SHP77 treated with DMSO at 0.1 percent for 48 hours (cell line): ENCODE measurements around the gene MYO9A.
"Not testable (repeated sequence)": the region's sequence is repeated elsewhere in the genome, so short reads cannot be mapped to it uniquely, and the experiment has no call there.

ENCODE experiments used
- DNase-seq: peaks from one replicate; lab custom pipeline; 2025; lab: John Stamatoyannopoulos, UW

Gene MYO9A

DNA sequence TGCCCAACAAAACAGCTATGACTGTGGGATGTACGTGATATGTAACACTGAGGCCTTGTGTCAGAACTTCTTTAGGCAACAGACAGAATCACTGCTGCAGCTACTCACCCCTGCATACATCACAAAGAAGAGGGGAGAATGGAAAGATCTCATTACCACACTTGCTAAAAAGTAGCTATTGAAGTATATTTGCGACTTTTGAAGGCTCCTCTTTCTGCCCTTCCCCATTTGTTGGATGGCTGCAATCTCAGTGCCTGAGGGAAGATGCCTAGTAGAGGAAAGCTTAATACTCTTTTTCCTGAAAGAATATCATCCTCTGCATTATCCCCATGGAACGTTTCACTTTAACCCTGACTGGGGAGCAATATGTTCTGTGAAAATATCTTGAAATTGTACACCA is 22.1 kb upstream of the MYO9A start:
- no peak for DNase-seq

DNA sequence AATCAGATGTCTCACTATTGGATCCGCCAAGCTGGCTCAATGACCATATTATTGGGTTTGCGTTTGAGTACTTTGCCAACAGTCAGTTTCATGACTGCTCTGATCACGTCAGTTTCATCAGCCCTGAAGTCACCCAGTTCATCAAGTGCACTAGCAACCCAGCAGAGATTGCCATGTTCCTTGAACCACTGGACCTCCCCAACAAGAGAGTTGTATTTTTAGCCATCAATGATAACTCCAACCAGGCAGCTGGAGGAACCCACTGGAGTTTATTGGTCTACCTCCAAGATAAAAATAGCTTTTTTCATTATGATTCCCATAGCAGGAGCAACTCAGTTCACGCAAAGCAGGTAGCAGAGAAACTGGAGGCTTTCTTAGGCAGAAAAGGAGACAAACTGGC is 21.7 kb upstream of the MYO9A start:
- no peak for DNase-seq

DNA sequence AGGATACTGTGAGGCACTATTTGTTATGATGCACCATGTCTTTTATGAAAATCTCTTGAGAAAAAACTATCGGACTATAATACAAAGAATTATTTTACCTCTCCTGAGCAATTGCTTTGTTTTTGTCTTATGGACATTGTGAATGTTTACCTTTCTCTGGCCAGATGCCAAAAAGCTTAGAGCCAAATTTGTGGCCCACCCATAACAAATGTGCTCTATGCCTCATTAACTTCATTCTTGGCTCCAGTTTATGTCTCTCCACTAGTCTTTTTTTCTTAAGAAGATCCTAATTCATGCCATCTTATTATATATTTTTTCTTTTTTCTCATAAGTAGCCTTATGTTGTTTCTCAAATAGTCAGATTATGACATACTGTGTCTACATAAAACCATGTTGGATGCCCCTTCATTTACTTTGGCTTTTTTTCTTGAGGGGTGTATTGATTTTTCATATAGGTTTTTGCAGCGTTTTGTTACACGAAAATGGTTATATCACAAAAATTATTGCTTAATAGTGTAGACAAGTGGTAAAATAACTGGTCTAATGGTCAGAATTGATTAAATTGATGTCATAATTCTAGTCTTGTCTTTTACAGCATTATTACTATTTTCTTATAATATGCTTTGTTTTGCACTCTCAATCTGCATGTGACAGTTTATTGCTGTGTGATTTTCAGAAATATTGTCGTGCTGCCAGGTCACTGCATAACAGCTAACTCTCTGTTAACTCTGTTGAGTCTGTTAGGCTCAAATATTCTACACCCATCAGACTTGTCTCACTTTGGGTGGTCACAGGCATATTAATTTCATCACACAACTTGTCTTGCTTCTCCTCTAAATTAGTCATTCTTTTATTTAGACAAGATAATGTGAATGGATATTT is 18.5 kb upstream of the MYO9A start:
- no peak for DNase-seq

DNA sequence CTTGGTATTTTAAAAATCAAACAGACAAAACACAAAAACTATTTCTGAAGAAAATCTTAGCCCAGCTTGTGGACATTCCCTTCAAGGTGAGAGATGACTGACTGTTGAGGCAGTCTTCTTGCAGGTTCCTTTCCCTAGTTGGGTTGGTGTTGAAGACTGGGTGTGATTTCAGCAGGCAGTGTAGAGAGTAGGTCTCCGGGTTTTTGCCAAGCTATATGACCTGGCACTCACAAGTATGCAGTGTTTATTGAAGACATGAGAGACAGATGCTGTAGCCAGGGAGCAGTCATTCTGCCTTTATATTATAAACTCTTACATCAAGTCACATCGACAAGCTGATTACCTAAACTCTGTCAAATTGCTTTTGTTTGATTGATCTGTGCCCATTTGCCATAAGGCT is 17.8 kb upstream of the MYO9A start:
- no peak for DNase-seq

DNA sequence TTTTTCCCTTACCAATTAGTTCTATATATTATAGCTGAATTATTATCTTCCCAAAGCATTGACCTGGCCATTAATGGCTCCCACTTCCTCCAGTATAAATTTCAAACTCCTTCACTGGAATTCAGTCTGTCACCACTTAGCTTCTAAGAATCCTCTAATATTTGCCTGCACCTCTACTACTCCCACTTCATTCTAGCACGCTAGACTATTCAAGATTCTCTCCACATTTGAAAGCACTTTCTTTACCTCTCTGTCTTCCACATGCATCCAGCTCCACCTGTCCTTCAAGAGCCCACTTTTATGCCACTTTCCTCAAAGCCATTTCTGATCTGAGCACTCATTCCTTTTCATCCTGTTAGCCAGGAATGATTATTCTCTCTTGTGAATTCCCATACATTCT is 15.3 kb upstream of the MYO9A start:
- no peak for DNase-seq

DNA sequence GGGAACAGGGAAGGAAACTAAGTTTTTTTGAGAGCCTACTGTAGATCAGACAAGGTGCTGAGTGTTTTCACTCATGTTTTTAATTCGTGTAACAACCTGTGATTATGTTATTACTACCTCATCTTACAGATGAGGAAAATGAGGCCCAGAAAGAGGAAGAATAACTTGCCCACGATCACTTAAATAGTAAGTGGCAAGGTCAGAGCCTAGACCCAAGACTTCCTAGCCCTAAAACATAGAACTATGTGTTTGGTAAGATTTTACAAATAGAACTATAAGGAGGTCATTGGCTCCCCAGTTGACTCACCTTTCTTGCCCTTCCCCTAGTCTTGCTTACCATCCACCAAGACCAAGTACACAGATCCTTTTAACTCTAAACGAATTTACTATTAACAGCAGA is 14.0 kb upstream of the MYO9A start:
- DNase-seq, result no peak

DNA sequence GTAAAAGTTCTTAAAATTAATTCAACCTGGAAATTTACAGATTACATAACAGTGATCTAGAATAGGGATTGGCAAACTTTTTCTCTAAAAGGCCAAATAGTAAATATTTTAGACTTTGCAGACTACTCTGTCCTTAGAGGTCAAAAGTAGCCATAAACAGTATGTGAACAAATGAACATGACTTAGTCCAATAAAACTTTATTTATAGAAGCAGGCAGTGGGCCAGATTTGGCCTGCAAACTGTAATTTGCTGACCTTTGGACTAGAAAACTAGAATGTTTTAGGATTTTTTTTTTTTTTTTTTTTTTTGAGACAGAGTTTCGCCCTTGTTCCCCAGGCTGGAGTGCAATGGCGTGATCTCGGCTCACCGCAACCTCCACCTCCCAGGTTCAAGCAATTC is 12.3 kb upstream of the MYO9A start:
- DNase-seq, result no peak

DNA sequence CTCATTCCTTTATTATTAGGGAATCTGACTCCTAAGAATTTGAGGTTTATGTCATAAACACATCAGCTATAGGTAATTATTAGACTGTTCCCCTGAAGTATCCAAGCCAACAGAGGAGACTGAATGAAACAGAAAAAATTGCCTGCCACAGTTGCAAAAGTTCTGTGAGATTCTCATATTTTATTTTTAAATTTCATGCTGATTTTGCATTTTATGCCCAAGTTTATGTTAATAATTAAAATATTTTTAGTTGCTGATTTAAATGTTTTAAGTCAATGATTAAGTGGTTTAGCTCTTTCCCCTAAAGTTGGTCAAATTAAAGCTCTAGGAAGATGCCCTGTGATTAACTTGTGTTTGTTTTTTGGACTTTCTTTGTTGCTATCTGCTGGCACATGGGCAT is 10.4 kb upstream of the MYO9A start:
- DNase-seq, result no peak

DNA sequence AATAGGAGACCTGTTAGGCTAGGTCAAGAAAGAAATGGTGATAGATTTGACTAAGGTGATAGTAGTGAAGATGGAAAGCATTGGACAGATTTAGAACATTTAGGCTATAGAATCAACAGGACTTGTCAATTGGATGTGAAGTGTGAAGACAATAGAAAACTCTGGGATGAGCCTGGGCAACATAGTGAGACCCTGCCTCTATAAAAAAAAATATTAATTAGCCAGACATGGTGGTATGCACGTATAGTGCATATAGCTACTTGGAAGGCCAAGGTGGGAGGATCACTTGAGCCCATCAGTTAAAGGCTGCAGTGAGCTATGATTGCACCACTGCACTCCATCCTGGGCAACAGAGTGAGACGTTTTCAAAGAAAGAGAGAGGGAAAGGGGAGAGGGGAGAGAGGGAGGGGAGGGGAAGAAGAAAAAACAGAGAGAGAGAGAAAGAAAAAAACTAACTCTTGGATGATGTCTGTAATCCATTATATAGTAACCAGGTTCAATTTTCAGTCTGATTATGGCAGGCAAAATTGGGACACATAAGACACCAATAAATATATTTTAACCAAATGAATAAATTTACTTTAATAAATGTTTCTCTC is 9.9 kb upstream of the MYO9A start:
- no peak for DNase-seq

DNA sequence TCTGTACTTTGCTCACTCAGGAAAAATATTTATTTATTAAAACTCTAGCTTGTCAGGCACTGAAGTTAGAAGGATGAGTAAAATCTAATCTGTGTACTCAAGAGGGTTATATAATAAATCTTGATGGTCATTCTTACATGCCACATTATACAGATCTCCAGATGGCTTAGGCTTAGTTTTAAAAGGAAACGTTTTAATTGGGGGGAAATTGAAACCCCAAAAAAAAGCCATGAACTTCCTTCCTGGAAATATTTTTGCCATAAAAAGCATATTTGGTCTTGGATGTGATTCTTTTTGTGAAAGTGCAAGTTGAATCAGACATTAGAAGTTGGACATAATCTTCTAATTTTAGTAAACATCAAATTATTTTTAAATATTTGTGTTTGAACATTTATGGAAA is 6.3 kb upstream of the MYO9A start:
- DNase-seq, result no peak

DNA sequence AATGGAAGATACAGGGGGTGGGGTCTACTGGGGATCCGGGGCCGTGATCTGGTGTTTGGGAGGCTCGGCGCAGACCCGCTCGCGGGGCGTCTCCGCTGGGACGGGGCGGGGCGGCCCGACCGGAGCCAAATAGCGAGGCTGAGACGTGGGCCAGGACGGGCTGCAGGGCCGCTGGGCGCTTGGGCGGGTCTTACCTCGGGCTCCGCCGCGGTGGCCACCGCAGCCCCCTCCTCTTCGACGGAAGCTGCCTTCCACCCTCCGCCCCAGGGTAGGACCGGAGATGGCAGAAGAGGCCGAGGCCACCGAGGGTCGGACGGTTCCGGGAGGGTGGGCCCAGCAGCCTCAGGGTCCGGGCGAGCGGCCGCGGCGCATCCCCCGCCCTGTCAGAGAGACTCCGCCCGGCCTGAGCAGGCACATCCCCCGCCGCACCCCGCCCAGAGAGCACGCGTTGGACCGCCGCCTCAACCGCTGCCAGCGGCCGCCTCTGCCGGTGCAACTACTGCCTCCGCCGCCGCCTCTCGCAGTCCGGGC is 399 bp downstream of the MYO9A start:
- no peak for DNase-seq

DNA sequence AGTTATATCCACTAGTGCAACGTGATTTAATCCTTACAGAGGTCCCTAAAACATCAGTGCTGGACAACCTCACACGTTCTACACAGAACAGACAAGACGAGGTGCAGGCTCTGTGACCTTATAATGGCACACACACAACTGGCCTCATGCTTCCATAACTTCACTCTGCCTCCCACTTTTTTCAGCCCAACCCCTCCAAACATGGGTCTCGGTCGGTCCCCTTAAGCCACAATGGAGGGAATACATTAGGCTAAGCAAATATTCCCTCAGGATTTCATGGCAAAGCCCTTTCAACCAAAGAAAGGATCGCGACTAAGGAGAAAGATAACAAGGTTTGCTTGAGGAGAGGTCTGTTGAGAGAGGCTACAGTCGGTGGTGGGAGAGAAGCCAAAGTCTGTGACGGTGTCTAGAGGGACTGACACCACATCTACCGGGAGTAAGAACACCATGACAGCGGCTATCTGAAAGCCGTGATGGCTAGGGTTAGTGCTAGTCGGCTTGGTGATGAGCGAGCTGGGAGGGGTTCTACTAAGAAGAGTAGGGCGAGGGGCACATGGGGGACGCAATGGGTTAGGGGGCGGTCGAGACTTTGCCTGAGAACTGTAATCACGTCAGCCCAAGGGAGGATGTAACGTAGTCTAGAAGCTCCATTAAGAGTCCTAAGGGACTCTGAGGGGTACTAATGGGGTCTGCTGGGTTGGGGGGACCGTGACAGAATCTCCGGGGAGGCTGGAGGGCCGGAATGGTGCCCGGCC is 1.0 kb downstream of the MYO9A start:
- no peak for DNase-seq

DNA sequence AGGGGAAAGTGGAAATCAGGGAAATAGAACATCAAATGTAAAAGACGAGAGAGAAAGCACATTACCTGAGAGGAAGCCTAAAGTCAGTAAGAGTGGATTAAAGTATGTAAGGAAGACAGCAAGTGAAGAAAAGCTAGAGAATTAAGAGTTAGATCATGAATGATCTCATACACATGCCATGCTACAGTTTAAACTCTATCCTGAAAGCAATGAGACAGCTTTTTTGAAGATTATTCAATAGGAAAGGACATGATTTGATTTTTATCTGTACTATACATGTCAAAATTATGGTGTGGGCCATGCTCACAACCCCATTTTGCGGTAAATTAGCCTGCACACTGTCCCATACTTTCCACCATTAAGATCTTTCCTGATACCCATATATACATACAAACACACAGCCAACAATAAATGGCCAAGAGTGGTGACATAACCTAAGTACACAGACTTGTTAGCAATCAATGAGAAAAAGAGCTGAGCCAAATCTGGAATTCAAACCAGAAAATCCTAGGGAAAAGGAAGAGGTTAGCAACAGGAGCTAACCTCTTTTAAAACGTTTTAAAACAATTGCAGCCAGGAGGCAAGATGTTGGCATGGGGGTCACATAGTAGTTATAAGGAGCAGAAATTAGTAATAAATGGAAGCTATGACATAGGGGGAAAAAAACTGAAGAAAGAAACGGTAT is 4.5 kb downstream of the MYO9A start:
- DNase-seq, result no peak

DNA sequence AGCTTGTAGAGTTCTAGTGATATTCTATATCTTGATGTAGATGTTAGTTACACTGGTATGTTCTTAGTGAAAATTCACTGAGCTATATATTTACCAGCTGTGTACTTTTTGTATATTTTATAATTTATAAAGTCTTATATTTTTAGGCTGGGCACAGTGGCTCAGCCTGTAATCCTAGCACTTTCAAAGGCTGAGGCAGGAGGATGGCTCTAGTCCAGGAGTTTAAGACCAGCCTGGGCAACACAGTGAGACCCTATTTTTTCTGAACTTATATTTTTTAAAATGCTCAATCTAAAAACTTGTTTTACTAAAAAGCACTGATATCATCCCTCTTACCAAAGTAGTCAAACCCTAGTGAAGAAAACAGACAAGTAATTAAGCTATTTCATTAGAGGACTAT is 5.1 kb downstream of the MYO9A start:
- DNase-seq, result no peak

DNA sequence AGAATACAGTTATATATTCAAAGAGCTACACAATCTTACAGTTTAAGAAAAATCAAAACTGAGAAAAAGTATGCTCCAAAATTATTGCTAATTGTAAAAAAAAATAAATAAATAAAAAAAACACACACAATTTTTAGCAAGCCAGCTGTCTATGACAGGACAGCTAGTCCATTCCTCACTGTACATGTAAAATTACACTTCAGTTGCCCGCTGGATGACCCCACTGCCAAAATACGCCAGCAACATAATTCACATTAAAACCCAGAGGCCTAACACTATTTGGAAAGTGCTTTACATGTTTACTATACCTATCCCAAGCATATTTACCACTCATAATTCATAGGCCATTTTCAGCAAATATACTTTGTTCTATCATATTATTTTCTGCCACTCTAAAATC is 5.8 kb downstream of the MYO9A start:
- no peak for DNase-seq

DNA sequence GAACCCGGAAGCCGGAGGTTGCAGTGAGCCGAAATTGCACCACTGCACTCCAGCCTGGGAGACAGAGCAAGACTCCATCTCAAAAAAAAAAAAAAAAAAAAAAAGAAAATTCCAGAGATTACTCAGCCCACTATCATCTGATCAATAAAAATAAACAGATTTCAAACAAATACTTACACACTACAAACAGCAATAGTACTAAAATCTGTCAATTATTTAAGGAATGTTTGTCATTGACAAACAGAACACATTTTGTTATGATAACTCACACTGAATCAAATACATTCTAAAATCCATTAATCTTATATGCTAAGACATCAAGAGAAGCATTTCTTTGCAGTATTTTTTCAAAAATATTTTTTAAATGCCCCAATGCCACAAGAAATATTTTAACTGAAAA is 7.6 kb downstream of the MYO9A start:
- no peak for DNase-seq

DNA sequence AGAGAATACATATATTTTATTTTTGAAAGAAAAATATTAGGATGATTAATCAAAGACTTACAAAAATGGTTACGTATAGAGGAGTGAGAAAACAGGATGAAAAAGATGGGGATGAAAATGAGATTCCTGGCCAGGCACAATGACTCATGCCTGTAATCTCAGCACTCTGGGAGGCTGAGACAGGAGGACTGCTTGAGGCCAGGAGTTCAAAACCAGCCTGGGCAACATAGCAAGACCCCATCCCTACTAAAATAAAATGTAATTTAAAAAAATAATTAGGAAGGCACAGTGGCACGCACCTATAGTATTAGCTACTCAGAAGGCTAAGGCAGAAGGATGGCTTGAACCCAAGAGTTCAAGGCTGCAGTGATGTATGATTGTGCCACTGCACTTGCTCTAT is 11.9 kb downstream of the MYO9A start:
- no peak for DNase-seq

DNA sequence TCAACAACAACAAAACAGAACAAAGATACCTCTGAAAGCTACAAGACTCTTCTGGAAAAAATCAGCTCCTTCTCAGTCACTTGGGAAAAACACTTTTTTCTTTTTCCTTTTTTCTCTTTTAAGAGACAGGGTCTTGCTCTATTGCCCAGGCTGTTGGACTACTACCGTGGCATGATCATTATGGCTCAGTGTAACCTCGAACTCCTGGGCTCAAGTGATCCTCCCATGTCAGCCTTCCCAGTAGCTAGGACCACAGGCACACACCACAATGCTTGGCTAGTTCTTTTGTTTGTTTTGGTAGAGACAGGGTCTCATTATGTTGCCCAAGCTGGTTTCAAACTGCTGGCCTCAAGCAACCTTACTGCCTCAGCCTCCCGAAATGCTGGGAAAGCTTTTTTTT is 12.8 kb downstream of the MYO9A start:
- DNase-seq, result no peak

DNA sequence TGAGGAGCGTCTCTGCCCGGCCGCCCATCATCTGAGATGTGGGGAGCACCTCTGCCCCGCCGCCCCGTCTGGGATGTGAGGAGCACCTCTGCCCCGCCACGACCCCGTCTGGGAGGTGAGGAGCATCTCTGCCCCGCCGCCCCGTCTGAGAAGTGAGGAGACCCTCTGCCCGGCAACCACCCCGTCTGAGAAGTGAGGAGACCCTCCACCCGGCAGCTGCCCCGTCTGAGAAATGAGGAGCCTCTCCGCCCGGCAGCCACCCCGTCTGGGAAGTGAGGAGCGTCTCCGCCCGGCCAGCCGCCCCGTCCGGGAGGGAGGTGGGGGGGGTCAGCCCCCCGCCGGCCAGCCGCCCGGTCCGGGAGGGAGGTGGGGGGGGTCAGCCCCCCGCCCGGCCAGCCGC is 17.4 kb downstream of the MYO9A start:
- not testable (repeated sequence) for DNase-seq

DNA sequence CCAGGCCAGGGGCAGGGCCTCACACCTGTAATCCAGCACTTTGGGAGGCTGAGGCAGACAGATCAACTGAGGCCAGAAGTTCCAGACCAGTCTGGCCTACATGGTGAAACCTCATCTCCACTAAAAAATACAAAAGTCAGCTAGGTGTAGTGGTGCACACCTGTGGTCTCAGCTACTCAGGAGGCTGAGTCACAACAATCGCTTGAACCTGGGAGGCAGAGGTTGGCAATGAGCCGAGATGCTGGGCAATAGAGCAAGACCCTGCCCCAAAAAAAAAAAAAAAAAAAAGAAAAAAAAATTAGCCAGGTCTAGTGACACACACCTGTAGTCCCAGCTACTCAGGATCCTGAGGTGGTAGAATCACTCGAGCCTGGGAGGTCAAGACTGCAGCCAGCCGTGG is 18.8 kb downstream of the MYO9A start:
- DNase-seq, result no peak

DNA sequence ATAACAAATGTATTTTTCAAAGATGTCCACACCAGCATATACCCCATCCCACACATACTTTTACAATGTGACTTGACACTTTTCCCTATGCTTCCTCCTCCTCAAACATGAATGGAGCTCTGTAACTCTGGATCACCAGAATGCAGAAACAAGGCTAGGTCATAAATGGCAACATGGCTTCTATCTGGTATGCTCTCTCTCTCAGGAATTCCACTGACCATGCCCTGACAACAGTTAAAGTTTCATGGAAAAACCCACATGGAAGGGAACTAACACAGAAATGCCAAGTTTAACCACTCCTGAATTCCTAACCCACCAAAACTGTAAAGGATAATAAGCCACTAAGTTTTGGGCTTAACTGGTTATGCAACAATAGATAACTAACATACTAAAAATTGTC is 19.9 kb downstream of the MYO9A start:
- no peak for DNase-seq

DNA sequence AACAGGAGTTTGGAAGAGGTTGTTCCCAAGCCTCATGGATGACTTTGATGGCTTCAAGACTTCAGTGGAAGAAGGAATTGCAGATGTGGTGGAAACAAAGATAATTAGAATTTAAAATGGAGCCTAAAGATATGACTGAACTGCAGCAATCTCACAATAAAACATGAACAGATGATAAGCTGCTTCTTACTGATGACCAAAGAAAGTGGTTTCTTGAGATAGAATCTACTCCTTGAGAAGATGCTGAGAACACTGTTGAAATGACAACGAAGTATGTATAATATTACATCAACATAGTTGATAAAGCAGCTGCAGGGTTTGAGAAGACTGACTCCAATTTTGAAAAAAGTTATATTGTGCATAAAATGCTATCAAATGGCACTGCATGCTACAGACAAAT is 21.2 kb downstream of the MYO9A start:
- no peak for DNase-seq
